ENCODE data around the gene SLC19A1. TPM values are rescaled to one million over a fixed set of nuclear protein-coding genes. Genes with fewer than 3 reads are reported as not detected.

SLC19A1 gene
- total RNA-seq, 4 donors from 2014 or later = 1.8 to 9.6 (median 2.1) TPM

DNA sequence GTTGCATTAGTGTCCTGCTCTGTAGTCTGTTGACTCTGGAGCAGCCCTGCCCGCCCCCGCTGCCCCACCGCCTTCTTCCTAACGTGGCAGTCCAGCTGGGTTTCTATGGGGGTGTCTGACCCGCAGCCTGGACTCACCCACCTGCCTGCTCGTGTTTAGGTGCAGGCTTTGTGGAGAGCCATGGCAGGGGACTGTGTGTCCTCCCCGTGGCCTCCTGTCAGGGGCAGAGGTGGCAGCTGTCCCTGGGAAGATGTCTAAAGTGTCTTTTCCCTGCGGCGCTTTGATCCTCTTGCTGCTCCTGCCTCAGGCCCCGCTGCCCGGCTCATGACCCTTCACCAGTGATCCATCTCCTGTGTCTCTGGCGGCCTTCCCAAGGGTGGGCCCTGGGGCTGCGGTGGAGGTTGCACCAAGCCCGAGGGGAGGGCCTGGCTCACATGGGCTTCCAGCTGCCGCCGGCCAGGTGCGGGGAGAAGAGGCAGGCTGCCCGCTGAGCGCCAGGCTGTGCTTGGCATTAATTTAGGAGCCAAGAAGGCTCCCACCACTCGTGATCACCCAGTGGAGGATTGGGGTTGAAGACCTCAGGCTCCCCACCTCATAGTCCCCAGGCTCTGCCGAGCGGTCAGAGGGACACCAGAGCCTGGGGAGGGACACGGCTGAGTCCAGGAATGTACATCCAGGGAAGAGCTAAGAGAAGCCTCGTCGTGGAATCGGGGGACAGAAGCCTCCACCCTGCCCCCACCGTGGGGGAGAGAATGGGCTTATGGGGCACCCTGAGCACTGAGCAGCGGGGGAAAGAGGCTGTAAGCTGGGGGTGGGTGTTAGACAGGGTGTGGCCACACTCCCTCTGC, 93.2 kb downstream of the SLC19A1 start:
- H3K27ac ChIP-seq = no peak overlapping the region
- DNase-seq = no peak
- in situ Hi-C loops (cut with MboI; ENCODE audit: low sequenced_read_pairs in 4 of 4) = loop anchor here (10.0 to 25.0 kb wide), 3 partner anchors 154 to 304 kb away; partner anchors contain the start of gene POFUT2 (in 1 of the 4)
- H3K9me3 ChIP-seq = no peaks in the 10 kb centered on the region
- intact Hi-C loops (cut with DNase I; ENCODE audit: low total_unique reads) = no loop called here
- H3K4me1 ChIP-seq = no peaks in the 10 kb centered on the region
- ATAC-seq = no peak
- TF ChIP-seq, protein P1, sequence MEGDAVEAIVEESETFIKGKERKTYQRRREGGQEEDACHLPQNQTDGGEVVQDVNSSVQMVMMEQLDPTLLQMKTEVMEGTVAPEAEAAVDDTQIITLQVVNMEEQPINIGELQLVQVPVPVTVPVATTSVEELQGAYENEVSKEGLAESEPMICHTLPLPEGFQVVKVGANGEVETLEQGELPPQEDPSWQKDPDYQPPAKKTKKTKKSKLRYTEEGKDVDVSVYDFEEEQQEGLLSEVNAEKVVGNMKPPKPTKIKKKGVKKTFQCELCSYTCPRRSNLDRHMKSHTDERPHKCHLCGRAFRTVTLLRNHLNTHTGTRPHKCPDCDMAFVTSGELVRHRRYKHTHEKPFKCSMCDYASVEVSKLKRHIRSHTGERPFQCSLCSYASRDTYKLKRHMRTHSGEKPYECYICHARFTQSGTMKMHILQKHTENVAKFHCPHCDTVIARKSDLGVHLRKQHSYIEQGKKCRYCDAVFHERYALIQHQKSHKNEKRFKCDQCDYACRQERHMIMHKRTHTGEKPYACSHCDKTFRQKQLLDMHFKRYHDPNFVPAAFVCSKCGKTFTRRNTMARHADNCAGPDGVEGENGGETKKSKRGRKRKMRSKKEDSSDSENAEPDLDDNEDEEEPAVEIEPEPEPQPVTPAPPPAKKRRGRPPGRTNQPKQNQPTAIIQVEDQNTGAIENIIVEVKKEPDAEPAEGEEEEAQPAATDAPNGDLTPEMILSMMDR (IDR thresholded peaks at IDR 0.05 in 4 of 5, conservative IDR thresholded peaks at IDR 0.05 in 1 of 5) = no peak
- TF ChIP-seq POLR2A (IDR thresholded peaks at IDR 0.05) = no peak
- H3K36me3 ChIP-seq = no peaks in the 10 kb centered on the region
- peaks cover 0 to 5% (median 5%) of the 10 kb centered on the region in 3 donors for H3K27me3 ChIP-seq
- no peak overlapping the region for H3K4me3 ChIP-seq

DNA sequence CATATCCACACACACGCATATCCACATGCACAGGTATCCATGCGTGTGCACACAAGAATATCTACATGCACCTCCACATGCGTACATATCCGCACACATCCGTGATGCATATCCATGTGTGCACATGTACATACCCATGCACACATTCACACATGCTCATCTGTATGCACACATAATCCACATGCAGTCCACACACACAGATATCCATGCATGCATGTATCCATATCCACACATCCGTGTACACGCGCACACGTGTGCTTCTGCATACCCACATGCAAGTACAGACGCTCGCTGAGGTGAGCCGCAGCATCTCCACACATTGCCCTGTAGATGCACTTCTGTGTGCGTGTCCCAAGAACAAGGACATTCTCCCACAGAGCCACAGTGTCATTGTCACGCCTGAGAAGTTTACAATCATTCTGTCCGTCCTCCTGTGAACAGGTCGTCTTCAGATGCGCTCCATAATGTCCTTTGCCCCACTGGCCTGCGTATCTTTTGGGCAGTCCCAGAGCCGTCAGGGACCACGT, 93.9 kb downstream of the SLC19A1 start:
- Histone ChIP-seq H3K9me3 (no peaks in the 10 kb centered on the region), H3K4me3 (no peak overlapping the region), H3K4me1 (no peaks in the 10 kb centered on the region), H3K27me3 (peaks cover 0 to 5% (median 5%) of the 10 kb centered on the region in 3 donors), H3K36me3 (no peaks in the 10 kb centered on the region), H3K27ac (no peak overlapping the region)
- intact Hi-C loops (cut with DNase I; ENCODE audit: low total_unique reads) = no loop called here
- TF ChIP-seq POLR2A (IDR thresholded peaks at IDR 0.05) = no peak
- TF ChIP-seq, protein P1 (IDR thresholded peaks at IDR 0.05 in 4 of 5, conservative IDR thresholded peaks at IDR 0.05 in 1 of 5) = no peak
- ATAC-seq = no peak
- in situ Hi-C loops (cut with MboI; ENCODE audit: low sequenced_read_pairs in 4 of 4) = loop anchor here (10.0 to 25.0 kb wide), 3 partner anchors 154 to 304 kb away; partner anchors contain the start of gene POFUT2 (in 1 of the 4)
- no peak for DNase-seq

Small RNA genes within 50 kb of the gene (microRNA-seq; reads per million reads assigned to microRNA genes)
- 0 reads per million in 2 donors for gene MIR6815 (ENCODE audit: borderline replicate concordance in 2 of 2)

Other genes starting within 250 kb of the SLC19A1 start
- gene COL18A1, start 137.3 kb downstream of the SLC19A1 start, total RNA-seq = 10 to 100 TPM; 16.4 to 42.2 (median 20.7) TPM
- gene PCBP3, start 101.3 kb upstream of the SLC19A1 start, total RNA-seq = under 1 TPM in 2 of 4 donors, not detected in 2; 0.13 to 0.26 TPM